Stomach (tissue), 4 donors: ENCODE results near the gene FFAR4.

ENCODE experiments used
- EP300 ChIP-seq: sonication (generic); formaldehyde crosslinking; IDR thresholded peaks from one replicate; pipeline ENCODE4 v1.6.1; 2017; ENCODE audit warnings: antibody characterized with exemption
- POLR2A ChIP-seq, 4 donors: fragments of 450-650 bp; IDR thresholded peaks; one replicate each; pipeline ENCODE4 v1.6.1; 2016; ENCODE audit warnings: antibody characterized with exemption in 4 of 4, control low read depth in 2 of 4, mild to moderate bottlenecking in 1 of 4, moderate library complexity in 1 of 4
- POLR2AphosphoS5 ChIP-seq, 3 donors: sonication (generic); formaldehyde crosslinking; IDR thresholded peaks; one replicate each; pipeline ENCODE4 v1.6.1; 2016; ENCODE audit warnings: antibody characterized with exemption in 3 of 3
- TF ChIP-seq, protein P1 (sequence below), 7 experiments: fragments of 450-650 bp in 4 of 7; fragments of 200-600 bp in 3 of 7; sonication (generic) in 3 of 7; IDR thresholded peaks; one replicate each; pipeline ENCODE4 v1.5.1; 2016 to 2019; ENCODE audit warnings: antibody characterized with exemption in 7 of 7, control low read depth in 2 of 7, mild to moderate bottlenecking in 1 of 7

- TF ChIP-seq, protein P1, sequence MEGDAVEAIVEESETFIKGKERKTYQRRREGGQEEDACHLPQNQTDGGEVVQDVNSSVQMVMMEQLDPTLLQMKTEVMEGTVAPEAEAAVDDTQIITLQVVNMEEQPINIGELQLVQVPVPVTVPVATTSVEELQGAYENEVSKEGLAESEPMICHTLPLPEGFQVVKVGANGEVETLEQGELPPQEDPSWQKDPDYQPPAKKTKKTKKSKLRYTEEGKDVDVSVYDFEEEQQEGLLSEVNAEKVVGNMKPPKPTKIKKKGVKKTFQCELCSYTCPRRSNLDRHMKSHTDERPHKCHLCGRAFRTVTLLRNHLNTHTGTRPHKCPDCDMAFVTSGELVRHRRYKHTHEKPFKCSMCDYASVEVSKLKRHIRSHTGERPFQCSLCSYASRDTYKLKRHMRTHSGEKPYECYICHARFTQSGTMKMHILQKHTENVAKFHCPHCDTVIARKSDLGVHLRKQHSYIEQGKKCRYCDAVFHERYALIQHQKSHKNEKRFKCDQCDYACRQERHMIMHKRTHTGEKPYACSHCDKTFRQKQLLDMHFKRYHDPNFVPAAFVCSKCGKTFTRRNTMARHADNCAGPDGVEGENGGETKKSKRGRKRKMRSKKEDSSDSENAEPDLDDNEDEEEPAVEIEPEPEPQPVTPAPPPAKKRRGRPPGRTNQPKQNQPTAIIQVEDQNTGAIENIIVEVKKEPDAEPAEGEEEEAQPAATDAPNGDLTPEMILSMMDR (IDR thresholded peaks at IDR 0.05) = no peak
- TF ChIP-seq POLR2A (IDR thresholded peaks at IDR 0.05) = no peak
- TF ChIP-seq POLR2AphosphoS5 (IDR thresholded peaks at IDR 0.05) = no peak
- no peak for TF ChIP-seq EP300
These were observed 24.1 kb upstream of the FFAR4 start for GRCh38 chr10:93542358-93542791.
